CD4-positive, alpha-beta T cell (primary cell): ENCODE measurements around the gene CDH13. TPM values are rescaled to one million over a fixed set of nuclear protein-coding genes. Genes with fewer than 3 reads are reported as not detected.

Experiments used
- ATAC-seq: fragments of 200-7000 bp; cut with Tn5 transposase; one replicate; pipeline ENCODE4 v1.10.0; 2022; ENCODE audit warnings: mild to moderate bottlenecking; ENCODE audit not compliant: poor library complexity
- CTCF ChIA-PET: fragments of 350-600 bp; sonication (Branson Sonifier 250); formaldehyde crosslinking; loops from one replicate; lab custom pipeline; 2021; ENCODE audit warnings: antibody characterized with exemption, inconsistent platforms; lab: Charles Lee
- POLR2A ChIA-PET: fragments of 350-600 bp; sonication (Branson Sonifier 250); formaldehyde crosslinking; loops from one replicate; lab custom pipeline; 2021; ENCODE audit warnings: antibody characterized with exemption, inconsistent platforms; lab: Charles Lee
- DNase-seq, 14 experiments: peaks; one replicate each; pipeline ENCODE4 v3.0.0-alpha.2; 2013 to 2020; ENCODE audit warnings: mixed read lengths in 2 of 14
- H3K27ac ChIP-seq, 2 donors: one replicate each; pipeline versions ENCODE4 v1.5.1 to v1.7.0; 2013; ENCODE audit warnings: low read length in 2 of 2, low read depth in 1 of 2, mild to moderate bottlenecking in 1 of 2
- H3K27me3 ChIP-seq, 2 experiments: 1 replicate in 1 of 2; 2 replicates in 1 of 2; pipeline versions ENCODE4 v1.6.1 to v1.7.0; 2013; ENCODE audit warnings: low read length in 2 of 2, control low read depth in 1 of 2, mild to moderate bottlenecking in 1 of 2, moderate library complexity in 1 of 2; ENCODE audit not compliant: insufficient read depth in 2 of 2, control insufficient read depth in 1 of 2
- H3K36me3 ChIP-seq: one replicate; pipeline ENCODE4 v1.6.1; 2013; ENCODE audit warnings: low read length, control low read depth; ENCODE audit not compliant: insufficient read depth
- H3K4me1 ChIP-seq: one replicate; pipeline ENCODE4 v1.6.1; 2013; ENCODE audit warnings: low read length, control low read depth; ENCODE audit not compliant: insufficient read depth
- H3K4me3 ChIP-seq: one replicate; pipeline ENCODE4 v1.5.1; 2013; ENCODE audit warnings: mild to moderate bottlenecking, low read length, moderate library complexity
- H3K9me3 ChIP-seq, 2 experiments: 1 replicate in 1 of 2; 2 replicates in 1 of 2; pipeline versions ENCODE4 v1.6.1 to v1.7.0; 2013; ENCODE audit warnings: low read length in 2 of 2, mild to moderate bottlenecking in 2 of 2, control low read depth in 1 of 2, moderate library complexity in 1 of 2; ENCODE audit not compliant: control insufficient read depth in 1 of 2, insufficient read depth in 1 of 2
- H3K27ac Mint-ChIP-seq: one replicate; pipeline ENCODE4 v1.8.0; 2020; ENCODE audit warnings: mixed read lengths
- H3K27me3 Mint-ChIP-seq: one replicate; pipeline ENCODE4 v1.8.0; 2021; ENCODE audit warnings: mixed read lengths
- H3K36me3 Mint-ChIP-seq: one replicate; pipeline ENCODE4 v1.8.0; 2021; ENCODE audit warnings: low read depth, mixed read lengths
- H3K4me1 Mint-ChIP-seq: one replicate; pipeline ENCODE4 v1.8.0; 2021; ENCODE audit warnings: low read depth, mixed read lengths
- H3K4me3 Mint-ChIP-seq: one replicate; pipeline ENCODE4 v1.8.0; 2020; ENCODE audit warnings: mild to moderate bottlenecking, mixed read lengths
- H3K9me3 Mint-ChIP-seq: one replicate; pipeline ENCODE4 v1.8.0; 2020; ENCODE audit warnings: mixed read lengths
- CTCF ChIP-seq: fragments of 200-600 bp; IDR thresholded peaks from one replicate; pipeline ENCODE4 v1.8.0; 2022; ENCODE audit warnings: antibody characterized with exemption, mild to moderate bottlenecking
- intact Hi-C, 2 experiments: fragments of 100-400 bp; cut with DNase I in 1 of 2; cut with micrococcal nuclease in 1 of 2; formaldehyde crosslinking; loops; one replicate each; pipeline versions ENCODE4 v1.15.1 to v1.9.0; 2023 to 2025; cut with DNase I, micrococcal nuclease
- total RNA-seq, 174 experiments: library from RNA in 2 of 174; stranded (reverse) in 2 of 174; gene quantifications; one replicate each; pipeline ENCODE4 v1.2.3 and lab custom pipeline; 2021 to 2026

Gene CDH13
- total RNA-seq, 2 experiments from 2014 or later = not detected

- peaks cover 7% of the 10 kb centered on the region for H3K9me3 Mint-ChIP-seq
- no peak overlapping the region for H3K4me3 Mint-ChIP-seq
- POLR2A ChIA-PET = no interaction called here
- Histone ChIP-seq H3K27ac (no peak overlapping the region), H3K4me1 (no peaks in the 10 kb centered on the region), H3K36me3 (no peaks in the 10 kb centered on the region), H3K9me3 (peaks cover 6 to 16% of the 10 kb centered on the region in 2 experiments), H3K27me3 (no peaks in the 10 kb centered on the region), H3K4me3 (no peak overlapping the region)
- H3K4me1 Mint-ChIP-seq = no peaks in the 10 kb centered on the region
- no peak overlapping the region for H3K27ac Mint-ChIP-seq
- CTCF ChIA-PET = no interaction called here
- H3K27me3 Mint-ChIP-seq = no peaks in the 10 kb centered on the region
- H3K36me3 Mint-ChIP-seq = no peaks in the 10 kb centered on the region
- no peak for ATAC-seq
- intact Hi-C loops = no loop called here
- no peak for TF ChIP-seq CTCF
- no peak for DNase-seq
These were observed 890.2 kb downstream of the CDH13 start for GRCh38 chr16:83516931-83517330.

GRCh38 chr16:83517398-83517797 is 890.6 kb downstream of the CDH13 start:
- Mint-ChIP-seq H3K27me3 (no peaks in the 10 kb centered on the region), H3K9me3 (peaks cover 7% of the 10 kb centered on the region), H3K4me1 (no peaks in the 10 kb centered on the region), H3K27ac (no peak overlapping the region), H3K4me3 (no peak overlapping the region), H3K36me3 (no peaks in the 10 kb centered on the region)
- POLR2A ChIA-PET = no interaction called here
- Histone ChIP-seq H3K4me1 (no peaks in the 10 kb centered on the region), H3K27ac (no peak overlapping the region), H3K27me3 (no peaks in the 10 kb centered on the region), H3K9me3 (peaks cover 6 to 17% of the 10 kb centered on the region in 2 experiments), H3K36me3 (no peaks in the 10 kb centered on the region), H3K4me3 (no peak overlapping the region)
- no peak for ATAC-seq
- DNase-seq = no peak
- TF ChIP-seq CTCF = no peak
- intact Hi-C loops = no loop called here
- CTCF ChIA-PET = no interaction called here

- ATAC-seq (no peak), DNase-seq (no peak)
- Mint-ChIP-seq H3K27ac (no peak overlapping the region), H3K4me1 (no peaks in the 10 kb centered on the region), H3K9me3 (peaks cover 2% of the 10 kb centered on the region), H3K4me3 (no peak overlapping the region), H3K36me3 (no peaks in the 10 kb centered on the region), H3K27me3 (peaks cover 8% of the 10 kb centered on the region)
- H3K9me3 ChIP-seq = peaks cover 6 to 15% of the 10 kb centered on the region in 2 experiments
- POLR2A ChIA-PET = no interaction called here
- H3K27me3 ChIP-seq = no peaks in the 10 kb centered on the region
- no peak overlapping the region for H3K4me3 ChIP-seq
- H3K27ac ChIP-seq = no peak overlapping the region
- no peak for TF ChIP-seq CTCF
- no peaks in the 10 kb centered on the region for H3K4me1 ChIP-seq
- no peaks in the 10 kb centered on the region for H3K36me3 ChIP-seq
- CTCF ChIA-PET = no interaction called here
- intact Hi-C loops = no loop called here
These were observed 893.8 kb downstream of the CDH13 start for GRCh38 chr16:83520596-83520995.
